ENCODE results near the gene ZYG11A.

ZYG11A gene

GRCh38 chr1:52852854-52853253 is 10.3 kb downstream of the ZYG11A start:
- DNase-seq (ENCODE audit: extremely low read depth, insufficient read length): no peak

GRCh38 chr1:52855584-52855983 is 13.0 kb downstream of the ZYG11A start:
- TF ChIP-seq CTCF (IDR thresholded peaks at IDR 0.05; ENCODE audit: insufficient read depth, low read length, poor library complexity, severe bottlenecking): no peak
- DNase-seq (ENCODE audit: extremely low read depth, insufficient read length): no peak
- Histone ChIP-seq H3K4me3 (replicated peaks; ENCODE audit: low read depth, low read length) (no peak overlapping the region), H3K27me3 (replicated peaks; ENCODE audit: control insufficient read depth, insufficient read depth, low read length) (no peaks in the 10 kb centered on the region), H3K36me3 (ENCODE audit: control insufficient read depth, insufficient read depth, low read length) (peaks cover 5% of the 10 kb centered on the region)

More at GRCh38 chr1:52852854-52853253, 10.3 kb downstream of the ZYG11A start:
- TF ChIP-seq CTCF (IDR thresholded peaks at IDR 0.05; ENCODE audit: insufficient read depth, low read length, poor library complexity, severe bottlenecking): no peak
- H3K4me3 ChIP-seq (replicated peaks; ENCODE audit: low read depth, low read length): no peak overlapping the region
- no peaks in the 10 kb centered on the region for H3K27me3 ChIP-seq (replicated peaks; ENCODE audit: control insufficient read depth, insufficient read depth, low read length)
- H3K36me3 ChIP-seq (ENCODE audit: control insufficient read depth, insufficient read depth, low read length): peaks cover 5% of the 10 kb centered on the region

GRCh38 chr1:52856026-52856425 is 13.5 kb downstream of the ZYG11A start:
- H3K36me3 ChIP-seq (ENCODE audit: control insufficient read depth, insufficient read depth, low read length): peaks cover 5% of the 10 kb centered on the region
- no peak overlapping the region for H3K4me3 ChIP-seq (replicated peaks; ENCODE audit: low read depth, low read length)
- H3K27me3 ChIP-seq (replicated peaks; ENCODE audit: control insufficient read depth, insufficient read depth, low read length): no peaks in the 10 kb centered on the region
- DNase-seq (ENCODE audit: extremely low read depth, insufficient read length): no peak
- no peak for TF ChIP-seq CTCF (IDR thresholded peaks at IDR 0.05; ENCODE audit: insufficient read depth, low read length, poor library complexity, severe bottlenecking)

- Histone ChIP-seq H3K36me3 (ENCODE audit: control insufficient read depth, insufficient read depth, low read length) (peaks cover 5% of the 10 kb centered on the region), H3K27me3 (replicated peaks; ENCODE audit: control insufficient read depth, insufficient read depth, low read length) (no peaks in the 10 kb centered on the region), H3K4me3 (replicated peaks; ENCODE audit: low read depth, low read length) (no peak overlapping the region)
- TF ChIP-seq CTCF (IDR thresholded peaks at IDR 0.05; ENCODE audit: insufficient read depth, low read length, poor library complexity, severe bottlenecking): no peak
- no peak for DNase-seq (ENCODE audit: extremely low read depth, insufficient read length)
These were observed 14.9 kb downstream of the ZYG11A start for GRCh38 chr1:52857443-52857842.

GRCh38 chr1:52862666-52863458 is 20.3 kb downstream of the ZYG11A start:
- no peaks in the 10 kb centered on the region for H3K27me3 ChIP-seq (replicated peaks; ENCODE audit: control insufficient read depth, insufficient read depth, low read length)
- H3K4me3 ChIP-seq (replicated peaks; ENCODE audit: low read depth, low read length): no peak overlapping the region
- TF ChIP-seq CTCF (IDR thresholded peaks at IDR 0.05; ENCODE audit: insufficient read depth, low read length, poor library complexity, severe bottlenecking): no peak
- no peaks in the 10 kb centered on the region; the same call in 1 of the 2 replicates for H3K36me3 ChIP-seq (ENCODE audit: control insufficient read depth, insufficient read depth, low read length)
- DNase-seq (ENCODE audit: extremely low read depth, insufficient read length): no peak
